Aorta (tissue), 5 donors: Measurements from ENCODE around the gene CALY. TPM values are rescaled to one million over a fixed set of nuclear protein-coding genes. Genes with fewer than 3 reads are reported as not detected.

Experiments
- ATAC-seq: fragments of 200-7000 bp; cut with Tn5 transposase; one replicate; pipeline ENCODE4 v1.9.1; 2022; ENCODE audit warnings: moderate library complexity; ENCODE audit not compliant: low FRiP score
- DNase-seq, 2 donors: peaks; one replicate each; pipeline ENCODE4 v3.0.0-alpha.2; 2020
- H3K27ac ChIP-seq, 2 donors: one replicate each; pipeline ENCODE4 v1.5.1; 2013; ENCODE audit warnings: low read length in 2 of 2, mild to moderate bottlenecking in 2 of 2, moderate library complexity in 2 of 2, control low read depth in 1 of 2, inconsistent platforms in 1 of 2, low read depth in 1 of 2
- H3K27me3 ChIP-seq, 2 donors: one replicate each; pipeline ENCODE4 v1.6.1; 2013; ENCODE audit warnings: control low read depth in 1 of 2, low read length in 1 of 2, mild to moderate bottlenecking in 1 of 2, moderate library complexity in 1 of 2; ENCODE audit not compliant: insufficient read depth in 2 of 2, control insufficient read depth in 1 of 2
- H3K36me3 ChIP-seq, 2 donors: one replicate each; pipeline ENCODE4 v1.6.1; 2013; ENCODE audit warnings: control low read depth in 1 of 2, low read length in 1 of 2, mild to moderate bottlenecking in 1 of 2; ENCODE audit not compliant: insufficient read depth in 2 of 2, control insufficient read depth in 1 of 2
- H3K4me1 ChIP-seq, 2 donors: one replicate each; pipeline ENCODE4 v1.6.1; 2013; ENCODE audit warnings: low read length in 2 of 2, control low read depth in 1 of 2, mild to moderate bottlenecking in 1 of 2, moderate library complexity in 1 of 2; ENCODE audit not compliant: insufficient read depth in 2 of 2, control insufficient read depth in 1 of 2
- H3K4me3 ChIP-seq, 2 donors: one replicate each; pipeline ENCODE4 v1.5.1; 2013; ENCODE audit warnings: low read length in 2 of 2, control low read depth in 1 of 2, mild to moderate bottlenecking in 1 of 2
- H3K9me3 ChIP-seq: one replicate; pipeline ENCODE4 v1.6.1; 2013; ENCODE audit warnings: mild to moderate bottlenecking, low read length; ENCODE audit not compliant: control insufficient read depth
- WGBS, 2 donors: extraction: QIAGEN DNeasy Blood & Tissue Kit; methylation state at CpG; one replicate each; pipeline ENCODE4 v1.1.7; 2013; 5-methylcytosine and 5-hydroxymethylcytosine counted together
- intact Hi-C, 2 donors: fragments of 100-400 bp; cut with DNase I; formaldehyde crosslinking; loops; one replicate each; pipeline versions ENCODE4 v1.14.2 to v1.15.0; 2022
- polyA plus RNA-seq, 2 donors: library from polyadenylated mRNA; stranded (reverse); fragments of 200-250 nt; gene quantifications; one replicate each; pipeline ENCODE4 v1.2.3, GENCODE V29; 2013
- total RNA-seq, 2 donors: library from RNA; stranded (reverse); fragmentation: NEBNext Ultra II Directional; extraction: Animal tissue kit (Norgen Biotek cat#: 25700); gene quantifications; one replicate each; pipeline ENCODE4 v1.2.1, GENCODE V29; 2021
- donor health status: healthy with polysubstance abuse.
- donor health status: Bipolar disorder and iron deficiency.
- donor health status: DM: no; HTN: no; CAD: no.
- donor health status: DM: no; HTN: no; CAD: no.
- donor health status: DM: yes; HTN: yes; CAD: no.

CALY gene
- total and polyA plus RNA-seq, 4 donors, result not detected

- no peaks in the 10 kb centered on the region for H3K9me3 ChIP-seq
- H3K27me3 ChIP-seq, result no peaks in the 10 kb centered on the region
- no peaks in the 10 kb centered on the region for H3K4me1 ChIP-seq
- peaks cover 0 to 2% of the 10 kb centered on the region in 2 donors for H3K36me3 ChIP-seq
- DNase-seq, result peak; percentile 41 to 73
- intact Hi-C loops, result loop anchor here in 1 of 2 donors (5.0 kb wide), 1 partner anchor 60 kb away; the partner anchor contains the start of gene ECHS1
- WGBS, 2 donors, result 90 to 92% methylated on average over 9 of the region's 9 CpGs
- no peak overlapping the region for H3K27ac ChIP-seq
- no peak for ATAC-seq
- H3K4me3 ChIP-seq, result no peak overlapping the region
Measured at GRCh38 chr10:133312769-133313145, 23.9 kb downstream of the CALY start.

GRCh38 chr10:133312016-133312768 lies 24.5 kb downstream of the CALY start:
- H3K4me3 ChIP-seq, result no peak overlapping the region
- DNase-seq (peak in 1 of 2 donors; percentile 73), ATAC-seq (no peak)
- no peaks in the 10 kb centered on the region for H3K4me1 ChIP-seq
- 91 to 93% methylated on average over 23 of the region's 23 CpGs for WGBS, 2 donors
- H3K36me3 ChIP-seq, result peaks cover 0 to 2% of the 10 kb centered on the region in 2 donors
- intact Hi-C loops, result loop anchor here in 1 of 2 donors (5.0 kb wide), 1 partner anchor 60 kb away; the partner anchor contains the start of gene ECHS1
- no peaks in the 10 kb centered on the region for H3K27me3 ChIP-seq
- no peaks in the 10 kb centered on the region for H3K9me3 ChIP-seq
- H3K27ac ChIP-seq, result no peak overlapping the region

- Histone ChIP-seq H3K27ac (no peak overlapping the region), H3K9me3 (no peaks in the 10 kb centered on the region), H3K27me3 (no peaks in the 10 kb centered on the region), H3K36me3 (peaks cover 0 to 2% of the 10 kb centered on the region in 2 donors), H3K4me3 (no peak overlapping the region), H3K4me1 (no peaks in the 10 kb centered on the region)
- 82 to 90% methylated on average over 10 of the region's 10 CpGs for WGBS, 2 donors
- peak in 1 of 2 donors; percentile 37 for DNase-seq
- intact Hi-C loops, result loop anchor here in 1 of 2 donors (5.0 kb wide), 1 partner anchor 61 kb away; the partner anchor contains the start of gene ECHS1
- ATAC-seq, result no peak
Measured at GRCh38 chr10:133311570-133311969, 25.1 kb downstream of the CALY start.

- WGBS, 2 donors, result 94% methylated on average over 8 of the region's 8 CpGs
- Histone ChIP-seq H3K4me1 (no peaks in the 10 kb centered on the region), H3K9me3 (no peaks in the 10 kb centered on the region), H3K36me3 (peaks cover 0 to 2% of the 10 kb centered on the region in 2 donors), H3K27me3 (no peaks in the 10 kb centered on the region), H3K27ac (no peak overlapping the region), H3K4me3 (no peak overlapping the region)
- DNase-seq, result peak in 1 of 2 donors; percentile 41
- ATAC-seq, result no peak
- intact Hi-C loops, result loop anchor here in 1 of 2 donors (5.0 kb wide), 1 partner anchor 62 kb away; the partner anchor contains the start of gene ECHS1
Measured at GRCh38 chr10:133310789-133311188, 25.9 kb downstream of the CALY start.

GRCh38 chr10:133310399-133310755 lies 26.3 kb downstream of the CALY start:
- Histone ChIP-seq H3K36me3 (peaks cover 0 to 2% of the 10 kb centered on the region in 2 donors), H3K27me3 (no peaks in the 10 kb centered on the region), H3K27ac (no peak overlapping the region), H3K9me3 (no peaks in the 10 kb centered on the region), H3K4me1 (no peaks in the 10 kb centered on the region), H3K4me3 (no peak overlapping the region)
- intact Hi-C loops, result loop anchor here in 1 of 2 donors (5.0 kb wide), 1 partner anchor 62 kb away; the partner anchor contains the start of gene ECHS1
- DNase-seq, result peak; percentile 54 to 78
- no peak for ATAC-seq
- WGBS, 2 donors, result 96% methylated on average over 16 of the region's 16 CpGs

- peak; percentile 57 to 81 for DNase-seq
- no peak overlapping the region for H3K4me3 ChIP-seq
- H3K4me1 ChIP-seq, result no peaks in the 10 kb centered on the region
- H3K36me3 ChIP-seq, result peaks cover 0 to 2% of the 10 kb centered on the region in 2 donors
- H3K27me3 ChIP-seq, result no peaks in the 10 kb centered on the region
- H3K9me3 ChIP-seq, result no peaks in the 10 kb centered on the region
- intact Hi-C loops, result loop anchor here (2.0 to 5.0 kb wide), 3 partner anchors 47 to 67 kb away; partner anchors contain the start of genes ECHS1 (in 1 of the 2) and PAOX (in 1 of the 2)
- 92 to 93% methylated on average over 33 of the region's 33 CpGs for WGBS, 2 donors
- no peak for ATAC-seq
- H3K27ac ChIP-seq, result no peak overlapping the region
Measured at GRCh38 chr10:133309720-133310398, 26.8 kb downstream of the CALY start.

GRCh38 chr10:133309100-133309719 lies 27.5 kb downstream of the CALY start:
- H3K4me3 ChIP-seq, result peak overlapping the region; percentile 65 to 86
- peak overlapping the region in 1 of 2 donors; percentile 76 for H3K27ac ChIP-seq
- intact Hi-C loops, result loop anchor here in 1 of 2 donors (2.0 to 5.0 kb wide), 2 partner anchors 46 to 68 kb away; partner anchors contain the start of gene PAOX
- peak; percentile 97 for ATAC-seq
- WGBS, 2 donors, result 25 to 28% methylated on average over 42 to 46 of the region's 46 CpGs
- peaks cover 0 to 2% of the 10 kb centered on the region in 2 donors for H3K36me3 ChIP-seq
- DNase-seq, result peak; percentile 93 to 99
- no peaks in the 10 kb centered on the region for H3K9me3 ChIP-seq
- no peaks in the 10 kb centered on the region for H3K4me1 ChIP-seq
- H3K27me3 ChIP-seq, result no peaks in the 10 kb centered on the region

GRCh38 chr10:133308421-133309099 lies 28.1 kb downstream of the CALY start, which contains the start of the genes TUBGCP2 and ZNF511:
Gene TUBGCP2 (minus strand): TSS chr10:133308872. CDS start chr10:133302941, 5,931 bp downstream.
Gene ZNF511 (plus strand): TSS chr10:133308914. CDS start chr10:133308944, 30 bp downstream.
- DNase-seq, result peak; percentile 91 to 97
- 1% methylated on average over 27 to 89 of the region's 89 CpGs for WGBS, 2 donors
- no peaks in the 10 kb centered on the region for H3K9me3 ChIP-seq
- intact Hi-C loops, result loop anchor here in 1 of 2 donors (2.0 to 5.0 kb wide), 2 partner anchors 46 to 69 kb away; partner anchors contain the start of gene PAOX
- H3K4me3 ChIP-seq, result peak within 1 kb of the TSS; percentile 65 to 86
- peak within 1 kb of the TSS in 1 of 2 donors; percentile 76 for H3K27ac ChIP-seq
- peak; percentile 94 for ATAC-seq
- peaks cover 0 to 2% of the 10 kb centered on the region in 2 donors for H3K36me3 ChIP-seq
- no peaks in the 10 kb centered on the region for H3K27me3 ChIP-seq
- H3K4me1 ChIP-seq, result no peaks in the 10 kb centered on the region
